Adipose tissue (tissue), 3 donors: ENCODE results near the gene GK. TPM values are rescaled to one million over a fixed set of nuclear protein-coding genes. Genes with fewer than 3 reads are reported as not detected.
"Not testable (repeated sequence)": the region's sequence is repeated elsewhere in the genome, so short reads cannot be mapped to it uniquely, and the experiment has no call there.

Experiments
- H3K27ac ChIP-seq: one replicate; pipeline ENCODE4 v1.5.1; 2013; ENCODE audit warnings: low read depth, low read length
- WGBS, 3 donors: extraction: QIAGEN DNeasy Blood & Tissue Kit; methylation state at CpG; one replicate each; pipeline ENCODE4 v1.1.7; 2013; 5-methylcytosine and 5-hydroxymethylcytosine counted together
- polyA plus RNA-seq, 3 donors: library from polyadenylated mRNA; stranded (reverse); fragments of 200-250 nt; gene quantifications; one replicate each; pipeline ENCODE4 v1.2.3, GENCODE V29; 2013
- donor health status: healthy with polysubstance abuse.
- donor health status: Bipolar disorder and iron deficiency.
- donor health status: healthy.

The GK gene
- polyA plus RNA-seq, result 1 to 10 TPM; 1.9 to 6.5 (median 3.4) TPM

DNA sequence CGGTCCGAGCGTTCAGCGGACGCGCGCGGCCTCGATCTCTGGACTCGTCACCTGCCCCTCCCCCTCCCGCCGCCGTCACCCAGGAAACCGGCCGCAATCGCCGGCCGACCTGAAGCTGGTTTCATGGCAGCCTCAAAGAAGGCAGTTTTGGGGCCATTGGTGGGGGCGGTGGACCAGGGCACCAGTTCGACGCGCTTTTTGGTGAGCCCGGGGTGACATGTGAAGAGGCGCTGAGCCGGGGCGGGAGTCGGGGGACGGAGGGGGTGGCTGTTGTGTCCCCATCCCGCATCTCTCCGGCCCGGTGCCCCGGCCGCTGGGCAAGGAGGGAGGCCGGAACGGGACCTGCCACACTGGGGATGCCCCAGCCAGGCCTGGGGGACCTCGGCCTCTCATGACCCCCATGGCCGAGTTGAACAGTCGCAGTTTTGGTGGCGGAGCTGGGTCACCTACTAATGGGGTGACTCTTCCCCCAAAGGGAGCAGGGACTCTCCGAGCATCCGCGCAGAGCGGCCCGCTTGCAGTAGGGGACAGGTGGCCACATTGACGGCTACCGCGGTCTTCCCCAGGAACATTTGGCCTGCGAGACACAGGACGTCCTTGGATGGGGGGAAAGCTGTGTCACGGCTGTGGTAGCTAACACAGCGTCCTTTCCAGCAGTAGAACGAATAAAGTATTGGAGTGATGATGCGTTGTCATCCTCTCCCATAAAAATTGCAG, at the start of gene GK:
Gene GK, plus strand, starts transcription at position 9 of the 717 bp plus-strand sequence. Its CDS starts 115 bp downstream, at position 124.
- H3K27ac ChIP-seq, result peak within 1 kb of the TSS; percentile 15
- WGBS, 3 donors, result 1 to 34% (median 1%) methylated on average over 26 to 53 of the region's 53 CpGs

DNA sequence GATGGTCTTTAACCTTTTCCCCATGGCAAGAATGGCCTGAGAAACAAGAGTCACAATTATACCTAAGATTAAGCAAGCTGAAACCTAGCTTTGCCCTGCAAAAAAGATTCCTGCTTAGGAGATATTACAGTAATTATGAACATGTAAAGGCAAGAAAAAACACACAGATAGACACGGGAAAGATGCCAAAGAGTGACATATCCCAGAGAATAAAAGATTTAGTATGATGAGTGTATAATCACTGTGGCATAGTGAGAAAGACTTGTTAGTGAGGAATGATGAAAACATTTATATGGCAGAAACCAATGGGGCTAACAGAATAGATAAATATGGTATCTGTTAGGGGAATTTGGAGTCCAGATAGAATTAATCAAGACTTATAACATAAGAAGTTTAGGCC, 46.1 kb upstream of the GK start:
- WGBS, 3 donors, result 50 to 60% (median 53%) methylated on average over 1 of the region's 1 CpG
- H3K27ac ChIP-seq, result no peak overlapping the region

DNA sequence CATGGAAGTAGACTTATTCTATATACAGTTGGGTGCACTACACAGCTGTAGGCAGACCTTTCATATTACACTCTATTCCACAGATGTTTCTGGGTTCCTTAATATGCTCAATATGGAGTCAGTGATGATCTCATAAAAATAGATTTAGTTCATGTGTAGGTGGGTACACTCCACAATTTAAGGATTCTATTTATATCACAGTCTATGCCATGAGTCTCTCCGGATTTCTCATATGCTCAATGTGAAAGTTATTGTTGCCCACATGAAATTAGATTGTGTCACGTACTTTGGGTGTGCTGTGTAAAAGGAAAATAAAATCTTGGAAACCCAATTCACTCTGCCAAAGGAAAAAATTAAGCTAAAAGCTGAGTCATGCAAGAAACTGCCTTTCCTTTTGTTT, 43.2 kb upstream of the GK start:
- WGBS, 3 donors, result 45 to 70% (median 62%) methylated on average over 2 of the region's 2 CpGs
- no peak overlapping the region for H3K27ac ChIP-seq

DNA sequence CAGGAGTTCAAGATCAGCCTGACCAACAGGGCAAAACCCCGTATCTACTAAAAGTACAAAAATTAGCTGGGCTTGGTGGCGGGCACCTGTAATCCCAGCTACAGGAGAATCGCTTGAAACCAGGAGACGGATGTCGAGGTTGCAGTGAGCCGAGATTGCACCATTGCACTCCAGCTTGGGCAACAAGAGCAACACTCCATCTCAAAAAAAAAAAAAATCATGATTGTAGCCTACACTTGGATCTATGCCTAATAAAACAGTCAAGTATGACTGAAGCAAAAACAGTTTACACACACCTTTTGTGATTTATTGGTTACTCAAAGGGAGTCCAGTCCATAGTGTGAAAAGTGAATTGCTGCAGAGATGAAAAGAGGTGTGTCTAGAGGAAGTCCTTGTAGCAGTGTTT, 41.0 kb upstream of the GK start:
- 52 to 72% (median 60%) methylated on average over 6 of the region's 6 CpGs for WGBS, 3 donors
- no peak overlapping the region for H3K27ac ChIP-seq

- WGBS, 3 donors, result 46 to 69% (median 51%) methylated on average over 5 of the region's 5 CpGs
- no peak overlapping the region for H3K27ac ChIP-seq
Measured at GRCh38 chrX:30613721-30614120, 39.5 kb upstream of the GK start.

- no peak overlapping the region for H3K27ac ChIP-seq
- 57 to 91% (median 86%) methylated on average over 4 of the region's 4 CpGs for WGBS, 3 donors
Measured at GRCh38 chrX:30615229-30615628, 38.0 kb upstream of the GK start.

DNA sequence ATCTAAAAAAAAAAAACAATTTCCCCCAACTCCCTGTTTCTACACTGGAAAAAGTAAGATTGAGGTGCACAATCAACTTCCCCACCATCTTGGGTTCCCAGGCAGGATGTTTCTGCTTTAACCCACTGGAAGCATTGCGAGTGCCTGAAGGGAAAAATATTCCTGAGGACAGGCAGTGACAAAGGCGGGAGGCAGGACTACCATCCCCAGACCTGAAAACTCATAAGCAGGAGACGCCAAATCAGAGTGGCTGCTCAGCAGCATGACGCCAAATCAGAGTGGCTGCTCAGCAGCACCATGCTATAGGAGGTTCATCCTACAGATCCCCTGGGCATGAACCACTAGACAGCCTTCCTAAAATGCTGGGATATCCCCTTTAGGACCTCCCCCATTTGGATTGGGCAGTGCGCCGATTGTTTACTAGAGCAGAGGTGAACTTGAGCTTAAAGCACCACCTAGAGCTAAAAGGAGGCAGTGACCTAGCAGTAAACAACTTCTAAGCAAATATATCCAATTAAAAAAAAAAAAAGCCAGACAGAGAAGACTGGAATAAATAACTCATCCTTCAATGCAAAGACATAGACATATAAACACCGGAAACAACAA, 35.0 kb upstream of the GK start:
- H3K27ac ChIP-seq, result no peak overlapping the region
- 67 to 75% (median 71%) methylated on average over 7 of the region's 7 CpGs for WGBS, 3 donors

DNA sequence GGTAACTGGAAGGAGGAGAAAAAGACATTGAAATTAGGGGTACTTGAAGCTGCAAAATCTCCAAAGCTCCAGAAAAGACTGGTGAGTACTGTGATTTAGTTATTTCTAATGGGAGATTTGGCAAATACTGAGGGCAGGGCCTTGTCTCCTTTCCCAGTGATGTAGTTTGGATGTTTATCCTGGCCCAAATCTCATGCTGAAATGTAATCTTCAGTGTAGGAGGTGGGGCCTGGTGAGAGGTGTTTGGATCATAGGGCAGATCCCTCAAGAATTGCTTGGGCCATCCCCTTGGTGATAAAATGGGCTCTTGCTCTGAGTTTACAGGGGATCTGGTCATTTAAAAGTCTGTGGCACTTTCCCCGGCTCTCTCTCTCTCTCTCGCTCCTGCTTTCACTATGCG, 33.1 kb upstream of the GK start:
- H3K27ac ChIP-seq, result no peak overlapping the region
- WGBS, 3 donors, result 82 to 97% (median 85%) methylated on average over 3 of the region's 3 CpGs

DNA sequence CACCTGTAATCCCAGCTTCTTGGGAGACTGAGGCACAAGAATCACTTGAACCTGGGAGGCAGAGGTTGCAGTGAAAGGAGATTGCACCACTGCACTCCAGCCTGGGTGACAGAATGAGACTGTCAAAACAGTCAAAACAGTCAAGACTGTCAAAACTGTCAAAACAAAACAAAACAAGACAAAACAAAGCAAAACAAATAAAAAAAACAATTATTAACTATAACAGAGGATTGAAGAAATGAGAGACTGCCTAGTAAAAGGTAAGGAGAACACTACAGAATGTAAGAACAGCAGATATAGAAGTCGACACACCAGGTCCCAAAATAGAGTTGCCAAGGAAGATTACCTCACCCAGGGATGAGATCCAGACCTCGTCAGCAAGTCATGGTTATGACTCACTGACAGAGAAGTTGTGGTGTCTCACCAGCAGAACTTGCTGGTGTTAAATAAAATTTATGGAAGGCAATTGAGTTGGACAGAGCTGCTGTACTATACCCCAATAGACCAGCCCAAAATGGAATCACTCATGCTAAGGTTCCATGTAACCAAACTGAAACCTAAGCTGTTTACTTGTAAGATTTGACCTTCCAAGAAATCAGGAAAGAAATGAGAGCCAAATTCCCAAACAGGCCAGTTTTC, 32.1 kb upstream of the GK start:
- no peak overlapping the region for H3K27ac ChIP-seq
- 8 to 83% (median 40%) methylated on average over 2 of the region's 2 CpGs for WGBS, 3 donors

GRCh38 chrX:30622361-30622760, 30.9 kb upstream of the GK start:
- no peak overlapping the region for H3K27ac ChIP-seq
- 79 to 97% (median 92%) methylated on average over 2 of the region's 2 CpGs for WGBS, 3 donors

DNA sequence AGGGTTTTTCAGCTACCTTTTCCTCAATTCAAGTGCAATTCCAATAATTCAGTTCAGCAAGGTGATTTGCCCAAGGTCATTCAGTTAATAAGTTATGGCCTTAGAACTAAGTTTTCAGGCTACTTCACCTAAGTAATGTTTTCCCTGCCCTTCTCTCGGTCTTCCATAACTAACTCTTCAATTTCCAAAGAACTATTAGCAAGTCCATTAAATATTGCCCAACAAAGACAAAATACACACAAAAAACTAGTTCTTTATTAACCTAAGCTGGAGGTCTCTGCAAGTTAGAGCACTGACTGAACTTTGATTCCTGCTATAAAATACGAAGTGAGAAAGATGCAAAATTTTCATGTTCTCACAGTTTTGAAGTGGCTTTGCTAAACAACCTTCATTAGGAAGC, 26.8 kb upstream of the GK start:
- 64 to 85% (median 70%) methylated on average over 2 of the region's 2 CpGs for WGBS, 3 donors
- H3K27ac ChIP-seq, result no peak overlapping the region

GRCh38 chrX:30627818-30628652, 25.2 kb upstream of the GK start:
- WGBS, 3 donors, result 48 to 63% (median 48%) methylated on average over 8 of the region's 8 CpGs
- H3K27ac ChIP-seq, result no peak overlapping the region

- WGBS, 3 donors, result 93 to 96% (median 94%) methylated on average over 6 of the region's 6 CpGs
- H3K27ac ChIP-seq, result not testable (repeated sequence)
Measured at GRCh38 chrX:30634070-30634469, 19.2 kb upstream of the GK start.

- 50 to 58% (median 50%) methylated on average over 4 of the region's 4 CpGs for WGBS, 3 donors
- no peak overlapping the region for H3K27ac ChIP-seq
Measured at GRCh38 chrX:30635630-30636029, 17.6 kb upstream of the GK start.

DNA sequence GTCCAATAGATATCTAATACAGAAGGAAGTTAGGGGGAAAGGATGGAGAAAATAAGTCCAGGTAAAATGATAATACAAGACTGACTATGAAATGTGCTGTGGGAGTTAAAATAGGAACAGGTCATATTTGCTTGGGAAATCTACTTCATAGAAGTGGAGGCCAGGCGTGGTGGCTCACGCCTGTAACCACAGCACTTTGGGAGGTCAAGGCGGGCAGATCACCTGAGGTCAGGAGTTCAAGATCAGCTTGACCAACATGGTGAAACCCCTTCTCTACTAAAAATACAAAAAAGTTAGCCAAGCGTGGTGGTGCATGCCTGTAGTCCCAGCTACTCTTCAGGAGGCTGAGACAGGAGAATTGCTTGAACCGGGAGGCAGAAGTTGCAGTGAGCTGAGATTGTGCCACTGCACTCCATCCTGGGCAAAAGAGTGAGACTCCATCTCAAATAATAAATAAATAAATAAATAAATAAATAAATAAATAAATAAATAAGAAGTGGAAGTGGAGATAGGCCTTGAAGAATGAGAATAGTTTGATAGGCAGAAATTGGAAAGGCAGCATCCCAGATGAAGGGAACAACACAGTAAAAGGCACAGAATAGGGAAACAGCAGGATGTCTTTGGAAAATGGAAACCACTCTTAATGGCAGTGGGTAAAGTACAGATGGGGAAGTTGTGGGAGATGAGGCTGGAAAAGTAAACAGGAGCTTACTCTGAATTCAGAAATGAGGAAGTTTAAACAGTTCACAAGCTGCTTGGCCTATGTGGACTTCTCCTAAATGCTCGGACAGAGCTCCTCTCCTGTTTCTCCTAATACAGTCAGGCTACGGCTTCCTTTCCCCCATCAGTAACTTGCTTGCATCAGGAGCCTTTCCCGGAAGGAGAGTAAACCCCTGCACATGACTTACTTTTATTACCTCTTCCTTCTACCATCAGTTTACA, 15.1 kb upstream of the GK start:
- 79 to 98% (median 82%) methylated on average over 7 to 8 of the region's 8 CpGs for WGBS, 3 donors

DNA sequence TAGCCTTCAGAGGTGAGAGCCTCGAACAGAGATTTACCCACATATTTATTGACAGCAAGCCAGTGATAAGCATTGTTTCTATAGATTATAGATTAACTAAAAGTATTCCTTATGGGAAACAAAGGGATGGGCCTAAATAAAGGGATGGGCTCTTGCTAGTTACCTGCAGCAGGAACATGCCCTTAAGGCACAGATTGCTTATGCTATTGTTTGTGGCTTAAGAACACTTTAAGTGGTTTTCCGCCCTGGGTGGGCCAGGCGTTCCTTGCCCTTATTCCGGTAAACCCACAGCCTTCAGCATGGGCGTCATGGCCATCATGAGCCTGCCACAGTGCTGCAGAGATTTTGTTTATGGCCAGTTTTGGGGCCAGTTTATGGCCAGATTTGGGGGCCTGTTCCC, 13.5 kb upstream of the GK start:
- not testable (repeated sequence) for H3K27ac ChIP-seq
- WGBS, 3 donors, result 87 to 96% (median 95%) methylated on average over 5 of the region's 5 CpGs

More for the DNA sequence above, 15.1 kb upstream of the GK start:
- H3K27ac ChIP-seq, result no peak overlapping the region

DNA sequence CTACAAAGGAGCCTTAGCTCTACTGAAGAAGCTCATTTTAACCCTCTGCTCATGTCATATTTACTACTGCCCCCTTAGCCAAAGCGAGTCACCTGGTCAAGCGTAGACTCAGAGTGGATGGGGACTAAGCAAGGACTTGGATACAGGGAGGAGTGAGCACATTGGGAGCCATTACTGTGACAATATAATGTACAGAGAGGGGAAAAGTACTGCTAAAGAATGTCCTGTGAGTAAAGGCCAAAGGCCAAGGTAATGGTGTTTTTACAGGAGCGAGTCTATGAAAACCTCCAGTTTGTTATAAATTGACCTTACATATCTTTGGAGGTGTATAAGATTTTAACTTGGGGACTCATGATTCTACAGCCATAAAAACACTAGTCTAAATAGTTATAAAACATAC, 10.6 kb upstream of the GK start:
- H3K27ac ChIP-seq, result no peak overlapping the region
- 90 to 94% (median 91%) methylated on average over 3 of the region's 3 CpGs for WGBS, 3 donors

- WGBS, 3 donors, result 38 to 79% (median 49%) methylated on average over 2 of the region's 2 CpGs
- no peak overlapping the region for H3K27ac ChIP-seq
Measured at GRCh38 chrX:30643313-30643821, 9.9 kb upstream of the GK start.
